Activated CD4-positive, CD25-positive, alpha-beta regulatory T cell (primary cell): ENCODE measurements around the gene PET100.

Source experiments
- DNase-seq, 4 experiments: peaks; one replicate each; lab custom pipeline; 2025; lab: John Stamatoyannopoulos, UW

PET100 gene

GRCh38 chr19:7679771-7680605, 50.4 kb downstream of the PET100 start:
- no peak for DNase-seq

GRCh38 chr19:7680606-7681339, 51.2 kb downstream of the PET100 start, which contains the start of gene TRAPPC5:
TSS of gene TRAPPC5 (plus strand) at chr19:7680833. CDS start at chr19:7682254, 1,421 bp downstream.
- DNase-seq = peak; percentile 69 to 81 (median 76)
